ENCODE data around the gene DNER.
"Not testable (repeated sequence)": the region's sequence is repeated elsewhere in the genome, so short reads cannot be mapped to it uniquely, and the experiment has no call there.

Gene DNER, protein sequence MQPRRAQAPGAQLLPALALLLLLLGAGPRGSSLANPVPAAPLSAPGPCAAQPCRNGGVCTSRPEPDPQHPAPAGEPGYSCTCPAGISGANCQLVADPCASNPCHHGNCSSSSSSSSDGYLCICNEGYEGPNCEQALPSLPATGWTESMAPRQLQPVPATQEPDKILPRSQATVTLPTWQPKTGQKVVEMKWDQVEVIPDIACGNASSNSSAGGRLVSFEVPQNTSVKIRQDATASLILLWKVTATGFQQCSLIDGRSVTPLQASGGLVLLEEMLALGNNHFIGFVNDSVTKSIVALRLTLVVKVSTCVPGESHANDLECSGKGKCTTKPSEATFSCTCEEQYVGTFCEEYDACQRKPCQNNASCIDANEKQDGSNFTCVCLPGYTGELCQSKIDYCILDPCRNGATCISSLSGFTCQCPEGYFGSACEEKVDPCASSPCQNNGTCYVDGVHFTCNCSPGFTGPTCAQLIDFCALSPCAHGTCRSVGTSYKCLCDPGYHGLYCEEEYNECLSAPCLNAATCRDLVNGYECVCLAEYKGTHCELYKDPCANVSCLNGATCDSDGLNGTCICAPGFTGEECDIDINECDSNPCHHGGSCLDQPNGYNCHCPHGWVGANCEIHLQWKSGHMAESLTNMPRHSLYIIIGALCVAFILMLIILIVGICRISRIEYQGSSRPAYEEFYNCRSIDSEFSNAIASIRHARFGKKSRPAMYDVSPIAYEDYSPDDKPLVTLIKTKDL

DNA sequence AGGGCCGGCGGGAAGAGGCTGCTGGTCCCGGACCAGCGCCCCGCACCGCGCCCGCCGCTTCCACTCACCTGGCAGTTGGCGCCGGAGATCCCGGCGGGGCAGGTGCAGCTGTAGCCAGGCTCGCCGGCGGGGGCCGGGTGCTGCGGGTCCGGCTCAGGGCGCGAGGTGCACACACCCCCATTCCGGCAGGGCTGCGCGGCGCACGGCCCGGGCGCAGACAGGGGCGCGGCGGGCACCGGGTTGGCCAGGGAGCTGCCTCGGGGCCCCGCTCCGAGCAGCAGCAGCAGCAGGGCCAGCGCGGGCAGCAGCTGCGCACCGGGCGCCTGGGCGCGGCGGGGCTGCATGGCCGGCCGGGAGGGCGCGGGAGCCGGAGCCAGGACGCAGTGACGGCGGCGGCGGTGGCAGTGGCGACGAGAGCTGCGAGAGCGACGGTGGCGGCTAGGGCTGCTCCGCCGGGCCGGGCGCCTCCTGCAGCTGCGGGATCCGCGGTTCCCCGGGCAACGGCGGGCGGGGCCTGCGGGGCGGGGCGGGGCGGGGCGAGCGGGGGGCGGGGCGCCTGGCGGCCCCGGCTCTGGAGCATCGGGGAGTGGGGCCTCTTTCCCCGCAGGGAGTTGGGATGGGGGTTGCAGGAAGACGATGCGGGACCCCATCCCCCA lies at the start of gene DNER:
Gene DNER (minus strand): TSS at position 476 of the 656 bp plus-strand sequence. CDS start 132 bp downstream, at position 344.
- peak; percentile 36 for DNase-seq (ENCODE audit: low spot score)

DNA sequence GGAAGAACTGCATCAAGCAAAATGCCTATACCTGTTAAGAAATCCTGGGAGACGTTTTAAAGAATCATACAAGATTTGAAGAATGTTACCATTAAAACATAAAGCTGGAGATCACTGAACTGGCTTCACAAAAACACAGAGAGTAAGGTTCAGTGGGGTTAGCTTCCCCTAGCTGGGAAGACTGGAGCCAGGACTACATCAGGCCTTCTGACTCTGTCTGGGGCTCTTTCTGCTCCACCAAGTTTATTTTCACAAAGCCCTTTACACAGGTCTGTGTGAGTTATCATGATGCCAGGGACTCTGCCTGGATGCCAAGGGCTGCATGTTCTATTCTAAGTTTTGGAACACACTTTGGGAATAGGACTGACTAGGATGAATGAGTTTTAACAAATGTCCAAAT lies 47.3 kb upstream of the DNER start:
- DNase-seq (ENCODE audit: low spot score), result no peak

DNA sequence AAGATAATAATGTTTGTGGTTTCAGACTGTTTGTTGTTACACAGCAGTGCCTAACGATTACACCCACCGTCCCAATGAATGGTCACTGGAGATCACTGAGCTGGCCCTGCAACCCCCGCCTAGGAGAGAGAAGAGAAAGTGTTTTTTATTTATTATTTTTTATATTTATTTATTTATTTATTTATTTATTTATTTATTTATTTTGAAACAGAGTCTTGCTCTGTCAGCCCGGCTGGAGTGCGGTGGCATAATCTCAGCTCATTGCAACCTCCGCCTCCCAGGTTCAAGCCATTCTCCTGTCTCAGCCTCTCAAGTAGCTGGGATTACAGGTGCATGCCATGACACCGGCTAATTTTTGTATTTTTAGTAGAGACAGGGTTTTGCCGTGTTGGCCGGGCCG lies 43.1 kb upstream of the DNER start:
- DNase-seq (ENCODE audit: low spot score), result not testable (repeated sequence)

- DNase-seq (ENCODE audit: low spot score), result no peak
Observed at GRCh38 chr2:229752970-229753729, 38.8 kb upstream of the DNER start.

DNA sequence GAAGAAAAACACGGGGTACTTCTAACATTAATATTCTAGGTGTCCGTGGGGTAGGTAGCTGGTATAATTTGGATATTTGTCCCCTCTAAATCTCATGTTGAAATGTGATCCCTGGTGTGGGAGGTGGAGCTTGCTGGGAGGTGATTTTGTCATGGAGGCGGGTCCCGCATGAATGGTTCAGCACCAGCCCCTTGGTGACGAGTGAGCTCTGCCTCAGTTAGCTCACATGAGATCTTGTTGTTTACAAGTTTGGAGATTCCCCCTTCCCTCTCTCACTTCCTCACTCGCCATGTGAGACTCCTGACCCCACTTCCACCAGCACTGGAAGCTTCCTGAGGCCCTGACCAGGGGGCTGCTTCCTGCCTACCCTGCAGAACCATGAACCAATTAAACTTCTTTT lies 35.4 kb upstream of the DNER start:
- no peak for DNase-seq (ENCODE audit: low spot score)

DNA sequence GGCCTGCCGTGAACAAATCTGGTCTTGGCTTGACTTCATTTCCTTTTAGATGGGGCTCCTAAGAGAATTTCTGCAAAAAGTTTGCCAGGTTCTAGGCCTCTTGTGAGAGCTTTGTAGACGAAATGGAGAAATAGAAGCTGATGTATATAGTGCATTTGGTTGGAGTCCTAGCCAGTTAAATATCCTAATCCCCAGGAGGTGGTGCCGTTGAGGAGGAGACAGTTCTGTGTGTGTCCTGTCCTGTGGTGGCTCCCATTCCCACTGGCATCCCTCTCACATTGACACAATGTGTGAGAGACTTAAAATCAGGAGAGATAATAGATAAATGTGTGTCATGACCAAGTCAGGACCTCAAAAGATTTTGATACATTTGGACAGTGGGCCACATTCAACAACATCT lies 34.6 kb upstream of the DNER start:
- no peak for DNase-seq (ENCODE audit: low spot score)

GRCh38 chr2:229742691-229743090 lies 28.3 kb upstream of the DNER start:
- DNase-seq (ENCODE audit: low spot score), result not testable (repeated sequence)

- no peak for DNase-seq (ENCODE audit: low spot score)
Observed at GRCh38 chr2:229740279-229740678, 25.9 kb upstream of the DNER start.

- DNase-seq (ENCODE audit: low spot score), result no peak
Observed at GRCh38 chr2:229738024-229738625, 23.8 kb upstream of the DNER start.

DNA sequence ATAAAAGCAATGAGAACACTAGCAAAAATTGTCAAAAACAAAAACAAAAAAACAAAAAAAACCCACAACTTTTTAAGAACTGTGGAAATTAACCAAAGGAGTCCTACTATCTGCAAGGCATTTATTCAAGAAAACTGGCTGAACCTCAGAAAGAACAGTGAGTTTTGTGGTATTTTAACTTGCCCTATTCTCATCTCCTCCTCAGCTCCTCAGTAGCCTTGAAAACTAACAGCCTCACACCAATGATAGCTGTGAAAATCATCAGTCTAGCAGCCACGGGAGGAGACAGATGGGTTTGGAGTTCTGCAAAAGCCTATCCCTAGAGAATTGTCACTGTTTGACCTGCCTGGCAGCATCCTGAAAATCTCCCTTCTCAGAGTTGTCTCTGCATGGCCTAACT lies 20.1 kb upstream of the DNER start:
- no peak for DNase-seq (ENCODE audit: low spot score)

- DNase-seq (ENCODE audit: low spot score), result no peak
Observed at GRCh38 chr2:229733611-229734245, 19.4 kb upstream of the DNER start.

GRCh38 chr2:229732897-229733296 lies 18.5 kb upstream of the DNER start:
- no peak for DNase-seq (ENCODE audit: low spot score)

GRCh38 chr2:229731916-229732315 lies 17.6 kb upstream of the DNER start:
- DNase-seq (ENCODE audit: low spot score), result no peak

DNA sequence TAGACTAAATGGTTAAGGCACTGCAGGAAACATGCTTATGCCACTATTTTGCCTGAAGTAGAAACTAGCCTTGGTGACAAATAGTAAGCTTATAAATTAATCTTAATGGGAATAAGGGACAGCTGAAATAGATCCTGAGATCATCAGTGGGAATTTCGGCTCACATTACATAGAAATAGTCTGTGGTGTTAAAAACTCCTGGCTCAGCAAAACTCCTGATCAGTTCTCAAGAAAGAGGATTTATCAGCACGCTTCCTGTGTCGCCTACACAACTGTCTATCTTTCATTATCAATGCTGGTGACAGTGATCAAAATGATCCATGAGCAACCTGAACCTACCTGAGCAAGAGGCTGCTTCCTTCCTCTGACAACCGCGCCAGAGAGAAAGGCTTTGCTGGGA lies 17.0 kb upstream of the DNER start:
- DNase-seq (ENCODE audit: low spot score), result no peak

- no peak for DNase-seq (ENCODE audit: low spot score)
Observed at GRCh38 chr2:229728370-229728769, 14.0 kb upstream of the DNER start.

DNA sequence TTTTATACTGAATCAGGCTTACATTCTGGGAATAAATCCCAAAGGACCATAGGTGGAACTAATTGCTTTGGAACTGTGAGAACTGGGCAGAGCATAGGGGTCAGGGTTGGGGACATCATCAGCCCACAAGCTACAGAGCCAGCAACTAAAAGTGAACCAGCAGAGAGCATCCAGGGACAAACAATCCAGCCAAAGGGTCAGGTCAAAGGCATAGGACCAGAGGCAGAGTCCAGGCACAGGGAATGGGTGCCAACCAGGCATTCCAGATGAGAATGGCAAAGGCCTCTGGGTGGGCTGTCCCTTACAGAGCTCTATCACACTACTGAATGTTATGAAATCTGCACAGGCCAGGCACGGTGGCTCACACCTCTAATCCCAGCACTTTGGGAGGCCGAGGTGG lies 12.3 kb upstream of the DNER start:
- DNase-seq (ENCODE audit: low spot score), result no peak

DNA sequence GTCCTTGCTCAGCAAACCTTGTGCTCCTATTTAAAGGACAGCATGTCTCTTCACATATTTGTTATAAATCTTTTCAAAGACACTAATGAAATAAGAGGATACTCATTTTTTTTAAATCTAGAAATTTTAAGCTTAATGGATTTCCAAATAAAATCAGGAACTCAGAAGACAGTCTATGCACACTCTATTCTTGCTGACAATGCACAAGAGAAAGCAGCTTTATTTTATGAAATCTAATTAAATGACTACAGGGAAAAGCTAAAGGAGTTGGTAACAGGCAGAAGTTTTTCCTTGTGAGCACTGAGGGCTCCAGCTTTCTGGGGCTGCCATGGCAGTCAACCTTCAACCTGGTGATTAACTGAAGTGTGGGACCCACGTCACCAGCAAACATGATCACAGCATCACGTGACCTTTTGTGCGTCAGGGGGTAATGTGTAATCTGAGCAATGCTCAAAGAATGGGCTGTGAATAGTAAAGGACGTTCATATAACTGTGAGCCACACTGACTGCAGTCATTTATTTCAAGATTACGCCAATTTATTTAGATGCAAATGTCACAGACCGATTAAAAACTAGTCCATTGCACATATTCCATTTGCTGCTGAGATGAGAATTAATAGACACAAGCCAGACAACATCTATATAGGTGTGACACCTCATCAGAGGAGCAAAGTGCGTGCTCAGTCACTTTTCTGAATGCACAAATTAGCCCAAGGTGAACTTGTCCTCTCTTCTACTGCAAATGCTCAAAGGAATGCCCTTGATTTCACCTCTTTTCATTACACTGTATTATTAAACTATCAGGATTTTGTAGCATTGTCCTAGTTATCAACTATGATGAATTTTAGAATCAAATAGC lies 11.6 kb upstream of the DNER start:
- DNase-seq (ENCODE audit: low spot score), result peak; percentile 32

- not testable (repeated sequence) for DNase-seq (ENCODE audit: low spot score)
Observed at GRCh38 chr2:229723192-229723591, 8.8 kb upstream of the DNER start.

- no peak for DNase-seq (ENCODE audit: low spot score)
Observed at GRCh38 chr2:229719926-229720647, 5.7 kb upstream of the DNER start.

DNA sequence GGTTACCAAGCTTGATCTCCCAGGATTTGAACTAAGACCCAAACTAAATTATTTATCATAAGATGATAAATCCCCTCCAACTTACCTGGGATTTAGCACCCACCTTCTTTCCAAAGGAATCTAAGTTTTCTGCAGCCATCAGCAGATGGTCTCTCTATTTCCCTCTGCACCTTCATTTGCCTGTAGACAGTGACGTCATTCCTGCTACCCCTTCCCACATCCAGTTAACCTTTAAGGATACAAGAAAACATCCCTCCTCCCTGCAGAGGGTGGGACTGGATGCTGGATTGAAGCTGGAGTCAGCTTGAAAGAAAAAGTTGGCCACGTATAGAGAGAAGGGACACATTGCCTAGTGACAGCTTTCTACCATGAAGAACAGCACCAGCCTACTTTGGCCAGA lies 3.7 kb upstream of the DNER start:
- no peak for DNase-seq (ENCODE audit: low spot score)

All from AG08395 (cell line).